AG04450 (cell line): ENCODE data around the gene SV2C. TPM values are rescaled to one million over a fixed set of nuclear protein-coding genes. Genes with fewer than 3 reads are reported as not detected.

ENCODE experiments used
- CTCF ChIA-PET: fragments of 300-600, 350-600 bp; formaldehyde crosslinking; extraction: SDS; loops from one replicate; lab custom pipeline; 2022; ENCODE audit warnings: antibody characterized with exemption, inconsistent platforms; lab: Charles Lee
- POLR2A ChIA-PET: fragments of 350-600 bp; formaldehyde crosslinking; extraction: SDS; loops from one replicate; lab custom pipeline; 2021; ENCODE audit warnings: antibody characterized with exemption, inconsistent platforms; lab: Yijun Ruan, JAX
- DNase-seq: peaks from one replicate; pipeline ENCODE4 v3.0.0-alpha.2; 2011; ENCODE audit warnings: low read depth, low spot score
- H3K27ac ChIP-seq: one replicate; pipeline ENCODE4 v1.5.1; 2012; ENCODE audit warnings: low read depth, low read length, control low read depth
- H3K27me3 ChIP-seq: one replicate; pipeline ENCODE4 v1.6.0; 2012; ENCODE audit warnings: low read length; ENCODE audit not compliant: control insufficient read depth, insufficient read depth
- H3K4me3 ChIP-seq: 2 replicates; pipeline ENCODE4 v1.5.1; 2011; ENCODE audit warnings: mild to moderate bottlenecking, low read depth, low read length, control low read depth
- H3K9me3 ChIP-seq: 2 replicates; pipeline ENCODE4 v1.5.1; 2012; ENCODE audit warnings: low read length; ENCODE audit not compliant: control insufficient read depth, insufficient read depth
- CTCF ChIP-seq: IDR thresholded peaks from 2 replicates; pipeline ENCODE4 v1.5.1; 2011; ENCODE audit warnings: low read depth, low read length, control low read depth, inconsistent platforms
- polyA plus RNA-seq: library from polyadenylated mRNA; depleted of rRNA; stranded (reverse); fragments of >200 nt; gene quantifications from 2 replicates; pipeline ENCODE4 v1.2.3, GENCODE V29; 2011

SV2C gene
- polyA plus RNA-seq, 1 experiment: not detected

DNA sequence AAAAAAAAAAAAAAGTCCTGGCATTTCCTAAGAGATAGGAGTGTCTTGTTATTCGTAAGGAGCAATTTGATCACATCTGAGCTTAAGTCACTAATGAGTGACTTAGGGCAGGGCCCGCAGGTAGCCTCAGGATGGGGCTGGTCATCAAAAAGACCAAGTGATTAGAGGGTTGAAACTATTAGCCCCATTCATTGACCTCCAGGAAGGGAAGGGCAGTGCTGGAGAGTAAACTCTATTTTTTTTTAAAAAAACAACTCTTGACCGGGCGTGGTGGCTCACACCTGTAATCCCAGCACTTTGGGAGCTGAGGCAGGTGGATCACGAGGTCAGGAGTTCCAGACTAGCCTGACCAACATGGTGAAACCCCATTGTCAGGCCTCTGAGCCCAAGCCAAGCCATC is 273.7 kb downstream of the SV2C start:
- ChIA-PET POLR2A (no interaction called here), CTCF (no interaction called here)
- no peak for DNase-seq
- no peaks in the 10 kb centered on the region for H3K9me3 ChIP-seq
- H3K27me3 ChIP-seq: no peaks in the 10 kb centered on the region
- no peak for TF ChIP-seq CTCF
- H3K27ac ChIP-seq: no peak overlapping the region
- H3K4me3 ChIP-seq: no peak overlapping the region

- Histone ChIP-seq H3K4me3 (no peak overlapping the region), H3K27ac (no peak overlapping the region), H3K9me3 (no peaks in the 10 kb centered on the region), H3K27me3 (peaks cover 2% of the 10 kb centered on the region)
- CTCF ChIA-PET: no interaction called here
- no peak for TF ChIP-seq CTCF
- DNase-seq: no peak
- POLR2A ChIA-PET: no interaction called here
Observed at GRCh38 chr5:76363352-76364225, 280.4 kb downstream of the SV2C start.

- Histone ChIP-seq H3K27me3 (peaks cover 2% of the 10 kb centered on the region), H3K27ac (no peak overlapping the region), H3K9me3 (no peaks in the 10 kb centered on the region), H3K4me3 (no peak overlapping the region)
- ChIA-PET POLR2A (no interaction called here), CTCF (no interaction called here)
- DNase-seq: no peak
- TF ChIP-seq CTCF: no peak
Observed at GRCh38 chr5:76364226-76364589, 281.0 kb downstream of the SV2C start.

GRCh38 chr5:76365561-76365960 is 282.4 kb downstream of the SV2C start:
- no peak for TF ChIP-seq CTCF
- DNase-seq: no peak
- ChIA-PET CTCF (no interaction called here), POLR2A (no interaction called here)
- H3K4me3 ChIP-seq: no peak overlapping the region
- no peak overlapping the region for H3K27ac ChIP-seq
- peaks cover 2% of the 10 kb centered on the region for H3K27me3 ChIP-seq
- H3K9me3 ChIP-seq: no peaks in the 10 kb centered on the region

- ChIA-PET CTCF (no interaction called here), POLR2A (no interaction called here)
- peaks cover 2% of the 10 kb centered on the region for H3K27me3 ChIP-seq
- DNase-seq: no peak
- no peak overlapping the region for H3K4me3 ChIP-seq
- no peak for TF ChIP-seq CTCF
- no peak overlapping the region for H3K27ac ChIP-seq
- H3K9me3 ChIP-seq: no peaks in the 10 kb centered on the region
Observed at GRCh38 chr5:76366596-76366995, 283.4 kb downstream of the SV2C start.
